ENCODE results near the gene TPM4. TPM values are rescaled to one million over a fixed set of nuclear protein-coding genes. Genes with fewer than 3 reads are reported as not detected.

TPM4 gene
- total RNA-seq, 4 donors from 2014 or later = 101 to 296 (median 151) TPM

GRCh38 chr19:16031872-16032200 is 44.5 kb upstream of the TPM4 start:
- TF ChIP-seq CTCF (IDR thresholded peaks at IDR 0.05) (no peak), POLR2A (IDR thresholded peaks at IDR 0.05) (no peak)
- no peak overlapping the region for H3K27ac ChIP-seq
- 95 to 98% methylated on average over 7 to 8 of the region's 8 CpGs for WGBS, 2 donors
- no peaks in the 10 kb centered on the region for H3K9me3 ChIP-seq
- intact Hi-C loops (cut with DNase I) = no loop called here
- H3K27me3 ChIP-seq = no peaks in the 10 kb centered on the region
- no peak overlapping the region for H3K4me3 ChIP-seq (replicated peaks in 1 of 3)
- no peaks in the 10 kb centered on the region for H3K36me3 ChIP-seq
- DNase-seq = no peak
- H3K4me1 ChIP-seq = no peaks in the 10 kb centered on the region

GRCh38 chr19:16032509-16033135 is 43.7 kb upstream of the TPM4 start:
- Histone ChIP-seq H3K9me3 (no peaks in the 10 kb centered on the region), H3K4me1 (no peaks in the 10 kb centered on the region), H3K27me3 (no peaks in the 10 kb centered on the region), H3K36me3 (no peaks in the 10 kb centered on the region), H3K27ac (no peak overlapping the region), H3K4me3 (replicated peaks in 1 of 3) (no peak overlapping the region)
- 100% methylated on average over 1 to 2 of the region's 3 CpGs for WGBS, 2 donors
- DNase-seq = no peak
- TF ChIP-seq CTCF (IDR thresholded peaks at IDR 0.05) = no peak
- TF ChIP-seq POLR2A (IDR thresholded peaks at IDR 0.05) = no peak
- intact Hi-C loops (cut with DNase I) = no loop called here

GRCh38 chr19:16033136-16033530 is 43.2 kb upstream of the TPM4 start:
- TF ChIP-seq CTCF (IDR thresholded peaks at IDR 0.05) = no peak
- TF ChIP-seq POLR2A (IDR thresholded peaks at IDR 0.05) = no peak
- intact Hi-C loops (cut with DNase I) = no loop called here
- Histone ChIP-seq H3K36me3 (no peaks in the 10 kb centered on the region), H3K4me3 (replicated peaks in 1 of 3) (no peak overlapping the region), H3K27ac (no peak overlapping the region), H3K4me1 (no peaks in the 10 kb centered on the region), H3K27me3 (no peaks in the 10 kb centered on the region), H3K9me3 (no peaks in the 10 kb centered on the region)
- no peak for DNase-seq
- 90 to 100% methylated on average over 1 to 2 of the region's 3 CpGs for WGBS, 2 donors

- WGBS, 2 donors = 83 to 100% methylated on average over 1 of the region's 2 CpGs
- intact Hi-C loops (cut with DNase I) = no loop called here
- DNase-seq = no peak
- Histone ChIP-seq H3K4me1 (no peaks in the 10 kb centered on the region), H3K27ac (no peak overlapping the region), H3K27me3 (no peaks in the 10 kb centered on the region), H3K9me3 (no peaks in the 10 kb centered on the region), H3K4me3 (replicated peaks in 1 of 3) (no peak overlapping the region), H3K36me3 (no peaks in the 10 kb centered on the region)
- no peak for TF ChIP-seq CTCF (IDR thresholded peaks at IDR 0.05)
- no peak for TF ChIP-seq POLR2A (IDR thresholded peaks at IDR 0.05)
These were observed 42.6 kb upstream of the TPM4 start for GRCh38 chr19:16033721-16034120.

- no peak for TF ChIP-seq POLR2A (IDR thresholded peaks at IDR 0.05)
- no peak for TF ChIP-seq CTCF (IDR thresholded peaks at IDR 0.05)
- H3K27ac ChIP-seq = no peak overlapping the region
- H3K36me3 ChIP-seq = no peaks in the 10 kb centered on the region
- H3K9me3 ChIP-seq = no peaks in the 10 kb centered on the region
- intact Hi-C loops (cut with DNase I) = no loop called here
- no peaks in the 10 kb centered on the region for H3K4me1 ChIP-seq
- no peak for DNase-seq
- 88 to 97% methylated on average over 2 to 7 of the region's 7 CpGs for WGBS, 2 donors
- no peaks in the 10 kb centered on the region for H3K27me3 ChIP-seq
- no peak overlapping the region for H3K4me3 ChIP-seq (replicated peaks in 1 of 3)
These were observed 42.1 kb upstream of the TPM4 start for GRCh38 chr19:16034180-16034579.

Data from thyroid gland (tissue), 4 donors.